NCI-H2029 (cell line): ENCODE measurements around the gene ECPAS.
"Not testable (repeated sequence)": the region's sequence is repeated elsewhere in the genome, so short reads cannot be mapped to it uniquely, and the experiment has no call there.

Experiments used
- DNase-seq: peaks from one replicate; lab custom pipeline; 2025; lab: John Stamatoyannopoulos, UW

The ECPAS gene

GRCh38 chr9:111414406-111414805 is 69.8 kb downstream of the ECPAS start:
- DNase-seq: no peak

GRCh38 chr9:111413996-111414395 is 70.2 kb downstream of the ECPAS start:
- DNase-seq: no peak

GRCh38 chr9:111412280-111412679 is 71.9 kb downstream of the ECPAS start:
- DNase-seq: no peak

- DNase-seq: no peak
Observed at GRCh38 chr9:111411266-111411665, 72.9 kb downstream of the ECPAS start.

GRCh38 chr9:111407813-111408212 is 76.4 kb downstream of the ECPAS start:
- DNase-seq: no peak

GRCh38 chr9:111405701-111406100 is 78.5 kb downstream of the ECPAS start:
- DNase-seq: no peak

GRCh38 chr9:111401486-111401885 is 82.7 kb downstream of the ECPAS start:
- not testable (repeated sequence) for DNase-seq

- no peak for DNase-seq
Observed at GRCh38 chr9:111400564-111400898, 83.7 kb downstream of the ECPAS start.

GRCh38 chr9:111399772-111400563 is 84.2 kb downstream of the ECPAS start:
- DNase-seq: peak; percentile 44

GRCh38 chr9:111399211-111399739 is 84.9 kb downstream of the ECPAS start:
- DNase-seq: no peak

- DNase-seq: no peak
Observed at GRCh38 chr9:111393971-111394370, 90.2 kb downstream of the ECPAS start.

- DNase-seq: no peak
Observed at GRCh38 chr9:111389406-111389805, 94.8 kb downstream of the ECPAS start.

- DNase-seq: no peak
Observed at GRCh38 chr9:111386386-111386785, 97.8 kb downstream of the ECPAS start.

GRCh38 chr9:111381006-111381405 is 103.2 kb downstream of the ECPAS start:
- DNase-seq: no peak

GRCh38 chr9:111375817-111376564 is 108.2 kb downstream of the ECPAS start:
- no peak for DNase-seq

GRCh38 chr9:111375062-111375461 is 109.1 kb downstream of the ECPAS start:
- DNase-seq: no peak

- no peak for DNase-seq
Observed at GRCh38 chr9:111372297-111372696, 111.9 kb downstream of the ECPAS start.

- DNase-seq: no peak
Observed at GRCh38 chr9:111366978-111367377, 117.2 kb downstream of the ECPAS start.

- no peak for DNase-seq
Observed at GRCh38 chr9:111362526-111362925, 121.7 kb downstream of the ECPAS start.

- no peak for DNase-seq
Observed at GRCh38 chr9:111360881-111361280, 123.3 kb downstream of the ECPAS start.

- no peak for DNase-seq
Observed at GRCh38 chr9:111356481-111357244, 127.5 kb downstream of the ECPAS start.

GRCh38 chr9:111352545-111352944 is 131.6 kb downstream of the ECPAS start:
- DNase-seq: no peak
